Ramos (cell line): Measurements from ENCODE around the gene IFI27L1.

Experiments
- in situ Hi-C: fragments of 300-500 bp; cut with MboI; formaldehyde crosslinking; loops from one replicate; pipeline ENCODE4 v1.14.3; 2022; ENCODE audit warnings: low sequenced_read_pairs; ENCODE audit not compliant: unreplicated experiment

IFI27L1 gene

DNA sequence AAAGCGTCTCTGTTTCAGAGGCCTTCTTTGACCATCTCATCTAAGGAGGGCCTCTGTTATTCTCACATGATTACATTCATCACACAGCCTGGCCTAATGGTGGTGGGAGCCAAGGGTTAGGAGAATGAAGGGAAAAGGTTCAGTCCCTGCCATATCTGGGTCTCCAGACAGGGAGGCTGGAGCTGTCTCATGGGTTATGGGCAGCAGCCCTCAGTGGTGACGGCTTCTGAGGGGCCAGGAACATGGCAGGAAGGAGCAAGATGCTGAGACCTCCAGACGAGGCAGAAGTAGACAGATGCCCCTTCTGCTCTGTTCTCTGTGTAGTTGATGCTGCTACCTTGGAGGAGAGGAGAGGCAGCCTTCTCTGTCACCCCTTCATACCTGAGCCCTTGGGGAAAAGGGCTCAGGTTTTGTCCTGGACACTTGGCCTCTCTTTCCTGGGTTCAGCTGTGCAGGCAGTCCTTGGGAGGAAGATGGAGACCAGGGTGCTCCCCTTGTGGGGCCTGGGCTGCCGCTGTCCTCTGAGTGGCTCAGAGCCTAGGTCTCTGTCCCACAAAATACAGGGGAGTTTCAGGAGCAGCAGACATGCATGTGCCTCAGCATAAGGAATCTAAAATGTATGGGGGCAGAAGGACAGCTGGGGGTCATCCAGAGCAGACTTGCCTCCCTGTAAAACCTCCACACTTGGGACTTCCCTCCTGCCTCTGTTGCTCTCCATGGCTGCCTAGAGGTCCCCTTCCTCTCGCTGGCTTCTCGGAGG, 44.7 kb downstream of the IFI27L1 start:
- in situ Hi-C loops: loop anchor here (25.0 kb wide), 1 partner anchor 89 kb away; the partner anchor contains the start of gene OTUB2

DNA sequence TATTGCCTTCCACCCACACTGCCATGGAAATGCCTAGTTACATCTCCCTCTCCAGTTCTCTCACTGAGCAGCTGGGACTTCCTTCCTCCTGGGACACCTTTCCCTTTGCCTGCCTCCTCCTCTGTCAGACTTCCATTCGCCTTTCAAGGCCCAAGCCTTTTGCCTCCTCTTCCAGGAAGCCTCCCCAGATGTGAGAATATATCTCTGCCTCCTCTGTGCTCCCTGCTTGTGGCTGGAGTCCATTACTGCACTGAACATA, 45.2 kb downstream of the IFI27L1 start:
- in situ Hi-C loops: loop anchor here (25.0 kb wide), 1 partner anchor 89 kb away; the partner anchor contains the start of gene OTUB2

DNA sequence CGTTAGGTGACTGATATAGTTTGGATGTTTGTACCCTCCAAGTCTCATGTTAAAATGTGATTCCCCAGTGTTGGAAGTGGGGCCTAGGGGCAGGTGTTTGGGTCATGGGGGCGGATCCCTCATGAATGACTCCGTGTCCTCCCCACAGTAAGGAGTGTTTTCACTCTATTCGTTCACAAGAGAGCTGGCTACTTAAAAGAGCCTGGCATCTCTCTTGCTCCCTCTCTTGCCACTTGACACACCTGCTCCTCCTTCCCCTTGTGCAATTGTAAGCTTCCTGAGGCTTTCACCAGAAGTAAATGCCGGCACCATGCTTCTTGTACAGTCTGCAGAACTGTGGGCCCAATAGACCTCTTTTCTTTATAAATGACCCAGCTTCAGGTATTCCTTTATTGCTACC, 45.7 kb downstream of the IFI27L1 start:
- in situ Hi-C loops: loop anchor here (25.0 kb wide), 1 partner anchor 89 kb away; the partner anchor contains the start of gene OTUB2

DNA sequence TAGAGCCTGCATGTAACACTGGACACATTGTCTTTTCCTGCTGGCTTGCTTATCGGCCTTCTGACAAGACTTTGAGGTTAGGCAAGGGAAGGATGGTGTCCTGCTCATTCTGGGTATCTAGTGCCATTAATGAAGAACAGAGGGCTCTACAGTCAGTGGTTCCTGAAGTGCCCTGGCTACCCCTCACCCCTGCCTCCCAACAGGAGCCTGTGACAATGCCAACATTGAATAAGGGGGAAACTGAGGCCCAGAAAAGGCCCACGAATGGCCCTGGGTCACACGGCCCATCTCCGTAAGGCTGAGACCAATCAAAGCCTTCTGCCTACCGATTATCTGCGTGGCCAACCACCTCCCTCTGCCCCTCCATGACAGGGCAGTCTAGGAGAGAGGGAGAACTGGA, 46.2 kb downstream of the IFI27L1 start:
- in situ Hi-C loops: loop anchor here (25.0 kb wide), 1 partner anchor 90 kb away; the partner anchor contains the start of gene OTUB2

DNA sequence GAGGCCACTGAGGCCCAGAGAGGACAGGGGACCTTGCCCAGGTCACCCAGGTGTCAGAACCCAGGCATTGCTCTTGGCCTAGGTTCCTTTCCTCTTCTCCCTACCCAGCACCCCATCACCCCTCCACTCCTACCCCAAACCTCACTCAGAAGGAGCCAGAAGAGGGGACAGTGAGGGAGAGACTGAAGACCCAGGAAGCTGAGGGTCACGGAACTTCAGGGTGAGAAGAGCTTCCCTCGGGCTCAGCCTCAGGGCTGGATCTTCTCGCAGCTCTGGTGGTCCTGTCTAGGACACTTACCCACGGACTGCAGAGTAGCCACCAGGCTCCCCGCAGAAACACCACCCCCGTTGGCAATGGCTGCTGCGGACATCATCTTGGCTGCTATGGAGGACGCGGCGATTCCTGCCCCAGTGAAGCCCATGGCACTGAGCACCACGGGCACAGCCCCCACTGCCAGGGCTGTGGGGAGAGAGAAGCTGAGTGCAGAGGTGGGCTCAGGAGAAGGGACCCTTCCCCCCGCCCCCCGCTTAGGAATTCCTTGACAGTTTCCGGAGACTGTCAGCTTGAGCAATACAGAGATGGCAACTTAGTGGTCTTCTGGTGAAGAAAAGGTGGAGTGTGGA, 47.2 kb downstream of the IFI27L1 start:
- in situ Hi-C loops: loop anchor here (25.0 kb wide), 1 partner anchor 91 kb away; the partner anchor contains the start of gene OTUB2

DNA sequence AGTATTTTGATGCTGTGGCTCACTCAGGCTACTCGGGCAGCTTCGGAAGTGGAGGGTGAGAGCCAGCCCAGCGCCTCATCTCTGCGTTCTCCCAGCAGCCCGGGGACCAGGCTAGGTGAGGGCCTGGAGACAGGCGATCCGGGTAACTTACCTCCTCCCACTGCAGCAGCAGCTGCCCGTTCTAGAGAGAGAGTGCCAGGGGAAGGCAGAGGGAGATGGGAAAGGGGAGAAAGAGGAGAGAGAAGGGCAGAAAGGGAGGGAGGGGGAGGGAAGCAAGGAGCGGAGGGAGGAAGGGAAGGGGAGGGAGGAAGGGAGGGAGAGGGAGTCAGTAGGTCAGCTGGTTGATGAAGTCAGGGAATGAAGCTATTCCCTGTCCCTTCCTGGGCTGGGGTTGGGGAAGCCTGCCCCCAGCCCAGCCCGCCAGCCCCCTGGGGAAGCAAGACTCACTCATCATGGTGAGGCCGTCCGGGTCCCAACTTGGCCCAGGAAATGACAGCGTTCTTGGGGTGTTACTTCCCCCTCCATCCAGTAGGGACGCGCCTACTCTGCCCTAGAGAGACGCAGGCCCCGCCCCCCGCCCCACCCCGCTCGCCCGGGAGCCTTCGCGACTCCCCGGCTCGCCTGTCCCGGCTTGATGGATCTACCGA, 48.1 kb downstream of the IFI27L1 start, which contains the start of gene IFI27L2:
TSS of gene IFI27L2 (minus strand) at position 494 of the 647 bp plus-strand sequence. CDS start at position 454, 40 bp downstream.
- in situ Hi-C loops: loop anchor here (25.0 kb wide), 1 partner anchor 92 kb away; the partner anchor contains the start of gene OTUB2

DNA sequence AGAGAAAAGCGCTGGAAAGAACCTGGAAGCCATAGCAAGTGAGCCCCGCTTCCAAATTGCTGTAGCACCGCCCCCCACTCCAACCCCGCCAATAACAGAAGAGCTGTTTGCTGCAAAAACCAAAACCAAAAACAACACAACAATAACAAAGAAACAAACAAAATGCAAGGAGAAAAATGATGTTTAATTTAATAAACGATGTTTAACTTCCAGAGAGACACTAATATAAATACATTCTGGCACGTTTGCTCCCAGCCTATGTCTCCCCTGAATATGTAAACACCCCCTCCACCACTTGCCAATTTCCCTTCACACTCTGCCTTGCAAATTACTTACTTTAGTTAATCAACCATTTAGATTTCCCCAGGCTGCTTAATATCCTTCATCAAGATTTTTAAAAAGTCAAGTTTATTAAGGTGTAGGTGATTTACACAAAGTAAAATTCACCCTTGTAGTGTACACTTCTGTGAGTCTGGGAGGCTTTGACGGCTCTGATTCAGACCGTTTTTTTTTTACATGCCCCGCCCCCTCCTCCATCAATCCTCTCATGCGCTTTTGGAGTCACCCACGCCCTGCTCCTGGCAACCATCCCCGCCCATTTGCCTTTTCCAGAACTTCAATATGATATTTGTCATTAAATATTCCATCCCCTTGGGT, 48.8 kb downstream of the IFI27L1 start:
- in situ Hi-C loops: loop anchor here (25.0 kb wide), 1 partner anchor 93 kb away; the partner anchor contains the start of gene OTUB2

DNA sequence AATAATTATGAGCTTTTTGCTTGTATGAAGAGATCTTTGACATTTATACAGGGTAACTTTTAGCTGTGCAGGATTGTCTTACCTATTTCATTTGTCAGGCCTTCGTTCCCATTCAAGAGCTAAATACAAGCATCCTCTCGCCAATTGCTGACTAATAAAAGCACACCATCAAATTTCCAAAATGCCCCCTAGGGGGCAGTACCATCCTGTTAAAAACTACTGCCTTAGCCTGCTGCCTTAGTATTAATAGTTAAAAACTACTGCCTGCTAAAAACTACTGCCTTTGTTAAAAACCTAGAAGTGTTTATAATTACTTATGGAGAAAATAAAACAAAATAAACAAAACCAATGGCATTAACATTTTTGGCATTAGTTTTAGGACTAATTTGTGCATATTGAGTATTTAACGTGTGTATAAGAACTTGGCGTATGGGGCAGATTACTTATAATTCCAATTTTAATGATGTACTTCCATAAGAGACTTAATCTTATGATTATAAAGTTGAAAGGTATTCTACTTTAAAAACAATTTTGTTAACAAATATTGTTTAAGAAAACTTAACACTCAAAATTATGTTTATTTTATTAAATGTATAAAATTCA, 51.3 kb downstream of the IFI27L1 start:
- in situ Hi-C loops: loop anchor here (25.0 kb wide), 1 partner anchor 95 kb away; the partner anchor contains the start of gene OTUB2

DNA sequence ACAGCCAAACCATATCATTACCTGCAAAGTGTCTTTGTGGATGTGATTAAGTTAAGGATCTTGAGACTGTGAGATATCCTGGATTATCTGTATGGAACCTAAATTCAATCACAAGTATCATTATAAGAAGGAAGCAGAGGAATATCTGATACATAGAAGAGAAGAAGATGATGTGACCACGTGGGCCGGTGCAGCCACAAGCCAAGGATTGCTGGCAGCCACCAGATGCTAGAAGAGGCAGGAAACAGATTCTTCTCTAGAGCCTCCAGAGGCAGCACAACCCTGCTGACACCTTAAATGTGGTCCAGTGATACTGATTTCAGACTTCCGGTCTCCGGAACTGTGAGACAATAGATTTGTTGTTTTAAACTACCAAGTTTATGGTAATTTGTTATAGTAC, 54.4 kb downstream of the IFI27L1 start:
- in situ Hi-C loops: loop anchor here (25.0 kb wide), 1 partner anchor 98 kb away; the partner anchor contains the start of gene OTUB2

DNA sequence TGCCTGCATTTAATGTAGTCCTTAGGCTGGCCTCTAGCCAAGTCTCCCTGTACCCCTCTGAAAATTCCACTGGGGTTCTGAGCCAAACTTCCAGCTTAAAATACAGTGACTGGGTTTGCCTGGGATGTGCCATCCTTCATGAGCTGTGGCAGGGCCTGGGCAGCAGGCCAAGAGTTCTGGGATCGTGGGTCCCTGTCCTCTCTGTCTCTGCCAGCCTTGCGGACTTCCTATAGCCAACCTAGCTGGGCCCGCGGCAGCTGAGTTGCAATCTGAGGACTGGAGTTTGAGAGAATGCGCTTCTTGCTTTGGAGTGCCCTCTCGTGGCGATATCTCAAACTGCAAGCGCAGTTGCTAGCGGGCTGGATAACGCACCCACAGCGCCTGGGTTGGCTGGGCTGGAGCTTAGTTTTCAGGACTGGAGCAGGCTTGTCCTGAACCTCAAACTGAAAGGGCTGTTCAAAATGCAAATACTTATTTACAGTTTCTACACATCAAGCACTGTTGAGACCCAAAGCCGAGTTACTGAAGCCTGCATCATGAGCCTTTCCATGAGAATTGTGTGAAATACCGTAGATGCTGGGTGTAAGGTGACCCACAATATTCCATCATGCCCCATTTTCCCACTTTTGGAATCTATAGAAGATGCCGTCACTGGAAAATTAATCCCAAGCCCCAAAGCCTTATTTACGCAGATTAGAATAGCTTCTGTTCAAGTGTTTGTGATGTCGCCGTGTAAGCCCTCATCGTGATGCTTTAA, 55.6 kb downstream of the IFI27L1 start:
- in situ Hi-C loops: loop anchor here (25.0 kb wide), 1 partner anchor 99 kb away; the partner anchor contains the start of gene OTUB2

DNA sequence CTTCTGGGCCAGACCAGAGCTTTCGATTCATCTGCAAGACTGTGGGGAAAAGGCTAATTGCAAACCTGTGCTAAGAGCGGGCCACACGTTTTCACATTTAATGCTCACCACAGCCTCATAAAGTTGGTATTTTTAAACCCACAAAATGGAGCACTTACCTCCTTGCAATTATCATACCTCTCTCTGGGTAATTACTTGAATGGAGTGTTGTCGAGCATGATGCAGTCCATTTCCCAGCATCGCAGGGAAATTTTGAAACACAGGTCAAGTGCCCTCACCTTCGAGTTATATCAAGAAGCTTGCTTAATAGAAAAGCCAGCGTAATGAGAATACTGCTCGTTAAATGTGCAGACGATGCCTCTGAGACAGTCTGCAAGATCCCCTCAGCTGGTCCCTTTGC, 57.1 kb downstream of the IFI27L1 start:
- in situ Hi-C loops: loop anchor here (25.0 kb wide), 1 partner anchor 101 kb away; the partner anchor contains the start of gene OTUB2

DNA sequence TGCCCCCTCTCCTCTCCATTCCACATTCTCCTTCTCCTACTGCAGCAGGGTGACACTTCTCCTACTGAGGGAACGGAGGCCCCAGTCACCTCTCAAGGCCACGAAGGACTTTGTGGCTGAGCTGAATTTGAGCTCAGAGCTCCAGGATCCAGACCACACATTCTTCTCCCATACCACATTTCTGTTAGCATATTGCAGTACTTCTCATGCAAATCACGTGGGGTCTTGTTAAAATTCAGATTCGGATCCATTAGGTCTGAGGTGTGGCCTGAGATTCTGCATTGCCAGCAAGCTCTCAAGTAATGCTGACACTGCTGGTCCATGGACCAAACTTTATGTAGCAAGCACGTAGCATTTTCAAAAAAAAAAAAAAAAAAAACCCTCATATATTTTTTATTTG, 57.9 kb downstream of the IFI27L1 start:
- in situ Hi-C loops: loop anchor here (25.0 kb wide), 1 partner anchor 102 kb away; the partner anchor contains the start of gene OTUB2

DNA sequence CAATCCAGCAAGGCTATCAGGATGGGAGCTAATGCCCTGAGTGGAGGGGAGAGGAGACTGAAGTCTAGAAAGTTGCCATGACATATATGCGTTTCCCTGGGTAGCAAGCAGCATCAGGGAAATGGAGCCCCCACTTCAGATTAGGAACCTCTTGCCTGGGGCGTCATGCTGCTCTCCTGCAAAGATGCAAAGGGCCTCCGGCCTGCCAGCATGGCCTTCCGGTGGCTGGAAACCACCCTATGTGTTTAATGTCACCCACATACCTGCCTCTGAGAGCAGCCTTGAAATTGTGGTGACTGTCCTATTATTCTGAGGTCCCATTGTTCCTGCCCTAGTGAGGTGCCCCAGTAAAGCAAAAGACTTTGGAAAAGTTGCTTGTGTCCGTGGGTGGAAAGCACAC, 58.3 kb downstream of the IFI27L1 start:
- in situ Hi-C loops: loop anchor here (25.0 kb wide), 1 partner anchor 102 kb away; the partner anchor contains the start of gene OTUB2

DNA sequence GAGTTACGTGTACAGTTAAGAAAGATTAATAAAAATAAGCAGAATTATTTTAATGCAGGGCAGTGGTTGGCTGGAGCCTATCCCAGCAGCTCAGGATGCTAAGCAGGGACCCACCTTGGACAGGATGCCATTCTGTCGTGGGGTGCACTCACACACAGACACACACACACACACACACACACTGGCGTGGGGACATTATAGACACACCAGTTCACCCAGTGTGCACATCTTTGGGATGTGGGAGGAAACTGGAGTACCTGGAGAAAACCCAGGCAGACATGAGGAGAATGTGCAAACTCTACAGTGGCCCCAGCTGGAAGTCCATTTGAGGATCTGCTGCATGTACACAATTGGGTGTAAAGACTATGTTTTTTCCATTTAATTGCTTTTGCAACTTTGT, 61.1 kb downstream of the IFI27L1 start:
- in situ Hi-C loops: loop anchor here (25.0 kb wide), 1 partner anchor 105 kb away; the partner anchor contains the start of gene OTUB2

DNA sequence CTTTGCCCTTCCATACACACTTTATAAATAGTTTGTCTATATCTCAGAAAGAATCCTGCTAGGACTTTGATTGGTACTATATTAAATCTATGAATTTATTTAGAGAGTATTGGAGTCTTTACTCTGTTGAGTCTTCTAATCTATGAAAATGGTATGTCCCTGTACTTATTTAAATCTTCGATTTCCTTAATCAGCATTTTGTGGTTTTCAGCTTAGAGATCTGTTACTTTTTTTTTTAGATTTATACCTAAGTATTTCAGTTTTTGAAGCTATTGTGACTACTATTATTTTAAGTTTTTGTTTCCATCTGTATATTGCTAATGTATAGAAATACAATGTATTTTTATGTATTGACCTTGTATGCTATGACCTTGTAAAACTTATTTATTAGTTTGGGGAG, 61.7 kb downstream of the IFI27L1 start:
- in situ Hi-C loops: loop anchor here (25.0 kb wide), 1 partner anchor 106 kb away; the partner anchor contains the start of gene OTUB2

DNA sequence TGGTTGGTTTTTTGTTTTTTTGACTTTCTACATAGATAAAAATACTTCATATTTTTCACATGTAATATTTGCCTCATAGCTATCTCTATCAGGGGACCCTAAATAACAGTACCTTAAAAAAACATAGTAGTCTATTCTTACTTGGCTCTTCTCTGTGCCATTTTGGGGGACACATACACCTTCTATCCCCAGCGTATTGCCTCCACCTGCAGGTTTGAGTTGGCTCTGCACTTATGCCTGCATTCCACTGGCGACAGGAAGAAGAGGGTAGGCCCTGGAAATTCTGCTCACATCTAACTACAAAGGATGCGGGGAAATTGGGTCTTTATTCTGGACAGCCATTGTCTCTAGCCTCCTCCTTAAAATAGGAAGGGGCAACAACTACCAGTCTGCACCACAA, 62.1 kb downstream of the IFI27L1 start:
- in situ Hi-C loops: loop anchor here (25.0 kb wide), 1 partner anchor 106 kb away; the partner anchor contains the start of gene OTUB2

DNA sequence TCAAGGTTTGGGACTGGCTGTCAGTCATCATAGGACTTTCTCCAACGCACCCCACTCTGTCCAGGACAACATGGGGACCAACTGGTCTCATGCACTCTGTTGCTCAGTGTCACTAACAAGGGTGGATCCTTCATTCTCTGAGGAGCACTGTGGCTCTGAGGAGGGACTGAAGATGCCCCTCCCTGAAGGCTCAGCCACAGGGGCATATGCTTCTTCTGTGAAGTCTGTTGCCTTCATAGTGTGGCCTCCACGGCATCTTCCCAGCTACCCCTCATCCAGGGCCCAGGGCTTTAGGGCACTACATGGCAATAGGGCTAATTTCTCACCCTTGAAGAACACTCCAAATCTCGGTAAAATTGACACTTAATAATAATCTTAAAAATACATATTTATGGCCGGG, 62.6 kb downstream of the IFI27L1 start:
- in situ Hi-C loops: loop anchor here (25.0 kb wide), 1 partner anchor 106 kb away; the partner anchor contains the start of gene OTUB2

DNA sequence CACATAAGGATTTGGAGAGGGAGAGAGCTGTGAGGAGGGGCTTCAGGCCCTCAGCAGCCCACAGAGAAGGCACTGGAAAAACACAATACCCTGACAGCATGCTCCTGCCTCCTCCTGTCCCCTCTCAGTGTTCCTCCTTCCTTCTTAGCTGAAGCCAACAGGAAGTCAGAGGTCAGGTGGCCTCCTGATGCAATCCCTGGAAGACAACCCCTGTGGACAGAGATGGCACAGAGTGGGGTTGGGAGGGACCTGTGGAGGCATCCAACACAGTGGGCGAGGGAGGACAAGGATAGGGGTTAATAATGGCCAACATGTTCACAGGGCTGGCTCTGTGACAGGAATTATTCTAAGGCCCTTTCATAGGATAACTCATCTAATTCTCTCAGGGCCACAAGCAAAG, 63.7 kb downstream of the IFI27L1 start:
- in situ Hi-C loops: loop anchor here (25.0 kb wide), 1 partner anchor 107 kb away; the partner anchor contains the start of gene OTUB2
